ENCODE data around the gene GPD1.

DNA sequence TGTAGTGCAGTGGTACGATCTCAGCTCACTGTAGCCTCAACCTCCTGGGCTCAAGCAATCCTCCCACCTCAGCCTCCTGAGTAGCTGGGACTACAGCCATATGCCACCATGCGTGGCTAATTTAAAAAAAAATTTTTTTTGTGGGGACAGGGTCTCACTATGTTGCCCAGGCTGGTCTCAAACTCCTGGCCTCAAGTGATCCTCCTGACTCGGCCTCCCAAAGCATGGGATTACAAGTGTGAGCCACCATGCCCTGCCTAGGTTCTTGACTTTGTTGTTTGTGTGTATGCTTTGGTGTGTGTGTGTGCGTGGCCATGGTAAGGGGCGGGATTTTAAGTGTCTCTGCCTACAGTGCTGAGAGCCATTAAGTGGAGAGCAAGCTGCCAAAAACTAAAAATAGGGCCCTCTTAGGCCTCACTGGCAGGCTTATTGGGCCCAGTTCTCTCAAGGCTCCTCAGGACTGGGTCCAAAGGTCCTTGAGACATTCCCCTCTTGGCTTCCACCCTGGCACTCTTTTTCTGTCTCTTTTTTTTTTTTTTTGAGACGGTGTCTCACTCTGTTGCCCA is 13.3 kb downstream of the GPD1 start:
- no peak for TF ChIP-seq CTCF (IDR thresholded peaks at IDR 0.05)
- TF ChIP-seq POLR2A (IDR thresholded peaks at IDR 0.05) = no peak

Measured in right lobe of liver (tissue), 4 donors.